Neural cell (in vitro differentiated cells): ENCODE data around the gene ZIM2.

Experiments used
- CTCF ChIP-seq: fragments of 450-650 bp; IDR thresholded peaks from 2 replicates; pipeline ENCODE4 v1.5.1; 2014; ENCODE audit warnings: antibody characterized with exemption, mild to moderate bottlenecking, moderate library complexity; ENCODE audit not compliant: poor library complexity, severe bottlenecking
- EZH2 ChIP-seq: fragments of 200-600, 300-800 bp; shearing (Covaris generic), sonication (generic); IDR thresholded peaks from 2 replicates; pipeline ENCODE4 v1.6.1; 2014; ENCODE audit warnings: antibody characterized with exemption, low read length, borderline replicate concordance, mild to moderate bottlenecking; ENCODE audit not compliant: insufficient read depth, poor library complexity, severe bottlenecking
- POLR2AphosphoS5 ChIP-seq: IDR thresholded peaks from 2 replicates; pipeline ENCODE4 v1.6.1; 2012

GRCh38 chr19:56751078-56751489 lies 89.4 kb downstream of the ZIM2 start:
- TF ChIP-seq POLR2AphosphoS5 (peak; percentile 73), CTCF (no peak), EZH2 (no peak)
